ENCODE data around the gene NEURL4. TPM values are rescaled to one million over a fixed set of nuclear protein-coding genes. Genes with fewer than 3 reads are reported as not detected.
A peak's percentile ranks its signal among the peaks of the same experiment; 100 is the strongest.

NEURL4 gene
- polyA plus RNA-seq, 1 of the 3 experiments (the other 2 are of a cell fraction): 22.1 TPM

- H3F3A ChIP-seq (replicated peaks; ENCODE audit: insufficient read depth): peaks cover 15% of the 10 kb centered on the region
- H3K4me1 ChIP-seq (ENCODE audit: control insufficient read depth in 1 of 2, insufficient read depth in 2 of 2, low read depth in 1 of 2, low read length in 1 of 2): peaks cover 3 to 8% of the 10 kb centered on the region in 2 experiments; a peak in 1 of 4 replicates
- H2AFZ ChIP-seq (ENCODE audit: low read depth): 0 out of 2 replicates have a peak within 1 kb of the TSS, but pooled peaks have one; percentile 22
- WGBS (ENCODE audit: low lambda C conversion rate): 8% methylated on average over 10 of the region's 57 CpGs
- no peak within 1 kb of the TSS for H3K27ac ChIP-seq (ENCODE audit: low read depth in 2 of 2, low read length in 1 of 2)
- ChIA-PET CTCF (no interaction called here), POLR2A (no interaction called here)
- H3K79me2 ChIP-seq (ENCODE audit: insufficient read depth): no peaks in the 10 kb centered on the region
- H3K9me2 ChIP-seq: no peaks in the 10 kb centered on the region
- no peak within 1 kb of the TSS for H3K9ac ChIP-seq
- peak; percentile 97 for DNase-seq
- TF ChIP-seq, protein P1, sequence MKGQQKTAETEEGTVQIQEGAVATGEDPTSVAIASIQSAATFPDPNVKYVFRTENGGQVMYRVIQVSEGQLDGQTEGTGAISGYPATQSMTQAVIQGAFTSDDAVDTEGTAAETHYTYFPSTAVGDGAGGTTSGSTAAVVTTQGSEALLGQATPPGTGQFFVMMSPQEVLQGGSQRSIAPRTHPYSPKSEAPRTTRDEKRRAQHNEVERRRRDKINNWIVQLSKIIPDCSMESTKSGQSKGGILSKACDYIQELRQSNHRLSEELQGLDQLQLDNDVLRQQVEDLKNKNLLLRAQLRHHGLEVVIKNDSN (IDR thresholded peaks at IDR 0.05; ENCODE audit: borderline replicate concordance, low read depth): peak; percentile 87
- no peak for TF ChIP-seq FOXM1 (IDR thresholded peaks at IDR 0.05; ENCODE audit: low read depth)
- no peak for TF ChIP-seq JUND (IDR thresholded peaks at IDR 0.05)
- no peak for TF ChIP-seq RXRA (IDR thresholded peaks at IDR 0.05; ENCODE audit: borderline replicate concordance, low read depth)
- TF ChIP-seq MAX (IDR thresholded peaks at IDR 0.05; ENCODE audit: low read depth): peak; percentile 15; the same call in 1 of the 2 replicates
- H3K27me3 ChIP-seq (ENCODE audit: insufficient read depth): peaks cover 24% of the 10 kb centered on the region; the same call in 1 of the 2 replicates
- H3K4me3 ChIP-seq (ENCODE audit: low read depth in 2 of 2, low read length in 1 of 2): peak within 1 kb of the TSS; percentile 26 to 33
- no peaks in the 10 kb centered on the region for H4K20me1 ChIP-seq (ENCODE audit: insufficient read depth)
- H3K36me3 ChIP-seq (replicated peaks in 1 of 2; ENCODE audit: control insufficient read depth in 1 of 2, insufficient read depth in 2 of 2, low read length in 1 of 2): no peaks in the 10 kb centered on the region
- peak within 1 kb of the TSS; percentile 75 for H3K4me2 ChIP-seq
- H3K9me3 ChIP-seq: no peaks in the 10 kb centered on the region
Observed at GRCh38 chr17:7294614-7295153, 34.5 kb downstream of the NEURL4 start, which contains the start of gene YBX2. TSS of gene YBX2 (minus strand) at chr17:7294639. CDS start at chr17:7294500, 139 bp downstream.

- H3K27ac ChIP-seq (ENCODE audit: low read depth in 2 of 2, low read length in 1 of 2): no peak overlapping the region
- H3K4me1 ChIP-seq (ENCODE audit: control insufficient read depth in 1 of 2, insufficient read depth in 2 of 2, low read depth in 1 of 2, low read length in 1 of 2): peaks cover 3 to 8% of the 10 kb centered on the region in 2 experiments; a peak in 1 of 4 replicates
- no peaks in the 10 kb centered on the region for H3K9me3 ChIP-seq
- no peak overlapping the region for H3K9ac ChIP-seq
- no peaks in the 10 kb centered on the region for H3K79me2 ChIP-seq (ENCODE audit: insufficient read depth)
- no peaks in the 10 kb centered on the region for H3K9me2 ChIP-seq
- ChIA-PET CTCF (interaction anchor here (0.9 to 3.5 kb wide), 4 partner anchors 12 to 273 kb away, joined by 3 to 34 read pairs (median 6); partner anchors contain the start of gene SLC2A4), POLR2A (no interaction called here)
- TF ChIP-seq GATA2 (CRISPR knock-in tag; IDR thresholded peaks at IDR 0.05) (no peak), MAX (IDR thresholded peaks at IDR 0.05; ENCODE audit: low read depth) (no peak), NFIC (IDR thresholded peaks at IDR 0.05; ENCODE audit: borderline replicate concordance) (no peak), GABPA (IDR thresholded peaks at IDR 0.05; ENCODE audit: low read depth) (no peak), RCOR1 (IDR thresholded peaks at IDR 0.05; ENCODE audit: low read length) (no peak), FOSL2 (IDR thresholded peaks at IDR 0.05; ENCODE audit: borderline replicate concordance, low read depth) (no peak), CHD2 (IDR thresholded peaks at IDR 0.05; ENCODE audit: low read length, partially characterized antibody) (no peak), SIN3A (IDR thresholded peaks at IDR 0.05; ENCODE audit: borderline replicate concordance, low read depth, low read length) (no peak), ELF1 (IDR thresholded peaks at IDR 0.05) (no peak)
- TF ChIP-seq, protein P1 (IDR thresholded peaks at IDR 0.05; ENCODE audit: borderline replicate concordance, low read depth): no peak
- TF ChIP-seq, protein P2, sequence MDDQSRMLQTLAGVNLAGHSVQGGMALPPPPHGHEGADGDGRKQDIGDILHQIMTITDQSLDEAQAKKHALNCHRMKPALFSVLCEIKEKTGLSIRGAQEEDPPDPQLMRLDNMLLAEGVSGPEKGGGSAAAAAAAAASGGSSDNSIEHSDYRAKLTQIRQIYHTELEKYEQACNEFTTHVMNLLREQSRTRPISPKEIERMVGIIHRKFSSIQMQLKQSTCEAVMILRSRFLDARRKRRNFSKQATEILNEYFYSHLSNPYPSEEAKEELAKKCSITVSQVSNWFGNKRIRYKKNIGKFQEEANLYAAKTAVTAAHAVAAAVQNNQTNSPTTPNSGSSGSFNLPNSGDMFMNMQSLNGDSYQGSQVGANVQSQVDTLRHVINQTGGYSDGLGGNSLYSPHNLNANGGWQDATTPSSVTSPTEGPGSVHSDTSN (IDR thresholded peaks at IDR 0.05): no peak
- TF ChIP-seq, protein P3, sequence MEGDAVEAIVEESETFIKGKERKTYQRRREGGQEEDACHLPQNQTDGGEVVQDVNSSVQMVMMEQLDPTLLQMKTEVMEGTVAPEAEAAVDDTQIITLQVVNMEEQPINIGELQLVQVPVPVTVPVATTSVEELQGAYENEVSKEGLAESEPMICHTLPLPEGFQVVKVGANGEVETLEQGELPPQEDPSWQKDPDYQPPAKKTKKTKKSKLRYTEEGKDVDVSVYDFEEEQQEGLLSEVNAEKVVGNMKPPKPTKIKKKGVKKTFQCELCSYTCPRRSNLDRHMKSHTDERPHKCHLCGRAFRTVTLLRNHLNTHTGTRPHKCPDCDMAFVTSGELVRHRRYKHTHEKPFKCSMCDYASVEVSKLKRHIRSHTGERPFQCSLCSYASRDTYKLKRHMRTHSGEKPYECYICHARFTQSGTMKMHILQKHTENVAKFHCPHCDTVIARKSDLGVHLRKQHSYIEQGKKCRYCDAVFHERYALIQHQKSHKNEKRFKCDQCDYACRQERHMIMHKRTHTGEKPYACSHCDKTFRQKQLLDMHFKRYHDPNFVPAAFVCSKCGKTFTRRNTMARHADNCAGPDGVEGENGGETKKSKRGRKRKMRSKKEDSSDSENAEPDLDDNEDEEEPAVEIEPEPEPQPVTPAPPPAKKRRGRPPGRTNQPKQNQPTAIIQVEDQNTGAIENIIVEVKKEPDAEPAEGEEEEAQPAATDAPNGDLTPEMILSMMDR (IDR thresholded peaks at IDR 0.05): no peak
- TF ChIP-seq, protein P4, sequence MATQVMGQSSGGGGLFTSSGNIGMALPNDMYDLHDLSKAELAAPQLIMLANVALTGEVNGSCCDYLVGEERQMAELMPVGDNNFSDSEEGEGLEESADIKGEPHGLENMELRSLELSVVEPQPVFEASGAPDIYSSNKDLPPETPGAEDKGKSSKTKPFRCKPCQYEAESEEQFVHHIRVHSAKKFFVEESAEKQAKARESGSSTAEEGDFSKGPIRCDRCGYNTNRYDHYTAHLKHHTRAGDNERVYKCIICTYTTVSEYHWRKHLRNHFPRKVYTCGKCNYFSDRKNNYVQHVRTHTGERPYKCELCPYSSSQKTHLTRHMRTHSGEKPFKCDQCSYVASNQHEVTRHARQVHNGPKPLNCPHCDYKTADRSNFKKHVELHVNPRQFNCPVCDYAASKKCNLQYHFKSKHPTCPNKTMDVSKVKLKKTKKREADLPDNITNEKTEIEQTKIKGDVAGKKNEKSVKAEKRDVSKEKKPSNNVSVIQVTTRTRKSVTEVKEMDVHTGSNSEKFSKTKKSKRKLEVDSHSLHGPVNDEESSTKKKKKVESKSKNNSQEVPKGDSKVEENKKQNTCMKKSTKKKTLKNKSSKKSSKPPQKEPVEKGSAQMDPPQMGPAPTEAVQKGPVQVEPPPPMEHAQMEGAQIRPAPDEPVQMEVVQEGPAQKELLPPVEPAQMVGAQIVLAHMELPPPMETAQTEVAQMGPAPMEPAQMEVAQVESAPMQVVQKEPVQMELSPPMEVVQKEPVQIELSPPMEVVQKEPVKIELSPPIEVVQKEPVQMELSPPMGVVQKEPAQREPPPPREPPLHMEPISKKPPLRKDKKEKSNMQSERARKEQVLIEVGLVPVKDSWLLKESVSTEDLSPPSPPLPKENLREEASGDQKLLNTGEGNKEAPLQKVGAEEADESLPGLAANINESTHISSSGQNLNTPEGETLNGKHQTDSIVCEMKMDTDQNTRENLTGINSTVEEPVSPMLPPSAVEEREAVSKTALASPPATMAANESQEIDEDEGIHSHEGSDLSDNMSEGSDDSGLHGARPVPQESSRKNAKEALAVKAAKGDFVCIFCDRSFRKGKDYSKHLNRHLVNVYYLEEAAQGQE (IDR thresholded peaks at IDR 0.05; ENCODE audit: low read depth, low read length): no peak
- WGBS (ENCODE audit: low lambda C conversion rate): 25% methylated on average over 20 of the region's 75 CpGs
- H3K4me2 ChIP-seq: 0 out of 2 replicates have a peak overlapping the region, but pooled peaks have one; percentile 75
- H3F3A ChIP-seq (replicated peaks; ENCODE audit: insufficient read depth): peaks cover 15% of the 10 kb centered on the region
- H3K27me3 ChIP-seq (ENCODE audit: insufficient read depth): peaks cover 24% of the 10 kb centered on the region; the same call in 1 of the 2 replicates
- peak overlapping the region; percentile 26 to 33 for H3K4me3 ChIP-seq (ENCODE audit: low read depth in 2 of 2, low read length in 1 of 2)
- H3K36me3 ChIP-seq (replicated peaks in 1 of 2; ENCODE audit: control insufficient read depth in 1 of 2, insufficient read depth in 2 of 2, low read length in 1 of 2): no peaks in the 10 kb centered on the region
- no peaks in the 10 kb centered on the region for H4K20me1 ChIP-seq (ENCODE audit: insufficient read depth)
- peak; percentile 52 for DNase-seq
- no peak overlapping the region for H2AFZ ChIP-seq (ENCODE audit: low read depth)
Observed at GRCh38 chr17:7293816-7294613, 35.1 kb downstream of the NEURL4 start.

Data from SK-N-SH (cell line).